Psoas muscle (tissue), 8 donors: Measurements from ENCODE around the gene DDOST. TPM values are rescaled to one million over a fixed set of nuclear protein-coding genes. Genes with fewer than 3 reads are reported as not detected.
"Not testable (repeated sequence)": the region's sequence is repeated elsewhere in the genome, so short reads cannot be mapped to it uniquely, and the experiment has no call there.

ENCODE experiments used
- ATAC-seq, 4 donors: fragments of 200-7000 bp; cut with Tn5 transposase; one replicate each; pipeline ENCODE4 v1.9.1; 2020; ENCODE audit warnings: moderate library complexity in 3 of 4, mild to moderate bottlenecking in 2 of 4
- DNase-seq, 2 donors: peaks; one replicate each; pipeline ENCODE4 v3.0.0-alpha.2; 2020
- H3K27ac ChIP-seq: fragments of 200-600 bp; one replicate; pipeline ENCODE4 v1.8.0; 2022
- H3K27me3 ChIP-seq, 3 donors: fragments of 200-600 bp in 1 of 3; one replicate each; pipeline versions ENCODE4 v1.6.1 to v1.8.0; 2013 to 2022; ENCODE audit warnings: low read length in 2 of 3, mild to moderate bottlenecking in 2 of 3, moderate library complexity in 1 of 3; ENCODE audit not compliant: insufficient read depth in 3 of 3
- H3K36me3 ChIP-seq, 2 donors: fragments of 200-600 bp in 1 of 2; one replicate each; pipeline versions ENCODE4 v1.6.1 to v1.8.0; 2013 to 2022; ENCODE audit warnings: low read depth in 1 of 2, mild to moderate bottlenecking in 1 of 2, moderate library complexity in 1 of 2; ENCODE audit not compliant: insufficient read depth in 1 of 2
- H3K4me1 ChIP-seq: fragments of 200-600 bp; one replicate; pipeline ENCODE4 v1.8.0; 2022
- H3K4me3 ChIP-seq: fragments of 200-600 bp; one replicate; pipeline ENCODE4 v1.8.0; 2022; ENCODE audit warnings: mild to moderate bottlenecking
- H3K9me3 ChIP-seq: fragments of 200-600 bp; one replicate; pipeline ENCODE4 v1.8.0; 2022
- CTCF ChIP-seq: fragments of 200-600 bp; IDR thresholded peaks from one replicate; pipeline ENCODE4 v1.8.0; 2022; ENCODE audit warnings: antibody characterized with exemption
- WGBS, 3 donors: extraction: QIAGEN DNeasy Blood & Tissue Kit; methylation state at CpG; one replicate each; pipeline versions ENCODE4 v1.1.6 to v1.1.7; 2013; 5-methylcytosine and 5-hydroxymethylcytosine counted together
- intact Hi-C, 2 donors: fragments of 100-400 bp; cut with DNase I; formaldehyde crosslinking; loops; one replicate each; pipeline versions ENCODE4 v1.11.0 to v1.14.2; 2022
- polyA plus RNA-seq, 3 donors: library from polyadenylated mRNA; stranded (reverse); fragments of 200-250 nt; gene quantifications; one replicate each; pipeline ENCODE4 v1.2.3, GENCODE V29; 2013
- total RNA-seq, 4 donors: library from RNA; stranded (reverse); fragmentation: NEBNext Ultra II Directional in 2 of 4; extraction: Animal tissue kit (Norgen Biotek cat#: 25700) in 2 of 4; gene quantifications; one replicate each; pipeline versions ENCODE4 v1.2.1 to v1.2.4, GENCODE V29; 2021 to 2023
- donor health status: healthy with polysubstance abuse.
- donor health status: DM: no; HTN: no; CAD: no; lungs with moderate emphysema.
- donor health status: Bipolar disorder and iron deficiency.
- donor health status: healthy.
- donor health status: DM: yes; HTN: yes; CAD: no.
- donor health status: DM: no; HTN: no; CAD: no.
- donor health status: DM: no; HTN: no; CAD: no.
- donor health status: DM: yes; HTN: yes; CAD: no.

The DDOST gene
- total and polyA plus RNA-seq, 7 donors, result 43.0 to 97.1 (median 63.3) TPM

GRCh38 chr1:20680269-20680668 lies 19.1 kb upstream of the DDOST start:
- no peak for DNase-seq
- H3K36me3 ChIP-seq, result no peaks in the 10 kb centered on the region
- intact Hi-C loops, result no loop called here
- no peak overlapping the region for H3K4me3 ChIP-seq
- no peak for TF ChIP-seq CTCF
- no peak for ATAC-seq
- 82 to 86% (median 85%) methylated on average over 5 of the region's 5 CpGs for WGBS, 3 donors
- no peaks in the 10 kb centered on the region for H3K9me3 ChIP-seq
- no peak overlapping the region for H3K27ac ChIP-seq
- H3K4me1 ChIP-seq, result no peaks in the 10 kb centered on the region
- no peaks in the 10 kb centered on the region for H3K27me3 ChIP-seq

GRCh38 chr1:20678599-20678998 lies 17.4 kb upstream of the DDOST start:
- DNase-seq (no peak), ATAC-seq (no peak)
- Histone ChIP-seq H3K27me3 (peaks cover 0 to 2% (median 0%) of the 10 kb centered on the region in 3 donors), H3K27ac (no peak overlapping the region), H3K9me3 (no peaks in the 10 kb centered on the region), H3K4me3 (no peak overlapping the region), H3K4me1 (no peaks in the 10 kb centered on the region), H3K36me3 (no peaks in the 10 kb centered on the region)
- WGBS, 3 donors, result 79 to 85% (median 83%) methylated on average over 6 of the region's 6 CpGs
- intact Hi-C loops, result no loop called here
- no peak for TF ChIP-seq CTCF

DNA sequence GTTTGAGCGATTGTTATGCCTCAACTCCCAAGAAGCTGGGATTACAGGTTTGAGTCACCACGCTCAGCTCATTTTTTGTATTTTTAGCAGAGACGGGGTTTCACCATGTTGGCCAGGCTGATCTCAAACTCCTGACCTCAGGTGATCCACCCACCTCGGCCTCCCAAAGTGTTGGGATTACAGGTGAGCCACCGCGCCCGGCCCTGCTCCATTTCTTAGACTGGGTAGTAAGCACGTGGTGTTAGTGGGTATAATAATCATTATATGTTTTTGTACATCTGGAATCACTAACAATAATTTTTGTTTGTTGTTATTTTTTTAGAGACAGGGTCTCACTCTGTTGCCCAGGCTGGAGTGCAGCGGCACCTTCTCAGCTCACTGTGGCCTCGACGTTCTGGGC lies 12.5 kb upstream of the DDOST start:
- WGBS, 3 donors, result 88 to 89% (median 88%) methylated on average over 11 of the region's 11 CpGs
- not testable (repeated sequence) for DNase-seq

GRCh38 chr1:20672265-20672632 lies 11.1 kb upstream of the DDOST start:
- 84 to 90% (median 89%) methylated on average over 4 of the region's 4 CpGs for WGBS, 3 donors
- DNase-seq (no peak), ATAC-seq (no peak)
- Histone ChIP-seq H3K27me3 (peaks cover 0 to 2% (median 0%) of the 10 kb centered on the region in 3 donors), H3K4me1 (no peaks in the 10 kb centered on the region), H3K36me3 (no peaks in the 10 kb centered on the region), H3K9me3 (no peaks in the 10 kb centered on the region), H3K4me3 (no peak overlapping the region), H3K27ac (no peak overlapping the region)
- intact Hi-C loops, result no loop called here
- TF ChIP-seq CTCF, result no peak

More for the DNA sequence above, 12.5 kb upstream of the DDOST start:
- H3K27ac ChIP-seq, H3K27me3 ChIP-seq, H3K36me3 ChIP-seq, intact Hi-C loops, ATAC-seq, H3K4me3 ChIP-seq, H3K4me1 ChIP-seq, H3K9me3 ChIP-seq: not testable (repeated sequence)

- Histone ChIP-seq H3K27me3 (peaks cover 0 to 2% (median 0%) of the 10 kb centered on the region in 3 donors), H3K9me3 (no peaks in the 10 kb centered on the region), H3K4me3 (no peak overlapping the region), H3K27ac (no peak overlapping the region), H3K36me3 (no peaks in the 10 kb centered on the region), H3K4me1 (no peaks in the 10 kb centered on the region)
- DNase-seq (no peak), ATAC-seq (no peak)
- intact Hi-C loops, result no loop called here
- 82 to 92% (median 90%) methylated on average over 5 of the region's 5 CpGs for WGBS, 3 donors
- TF ChIP-seq CTCF, result no peak
Observed at GRCh38 chr1:20670936-20671335, 9.8 kb upstream of the DDOST start.
